Panc1 (cell line): ENCODE measurements around the gene ZFYVE21.

Source experiments
- TF ChIP-seq, protein P1 (sequence below): fragments of 450-650 bp; IDR thresholded peaks from 2 replicates; pipeline ENCODE4 v1.5.1; 2017; ENCODE audit warnings: mild to moderate bottlenecking
- TF ChIP-seq, protein P2 (sequence below), 2 experiments: IDR thresholded peaks; 2 replicates each; pipeline ENCODE4 v1.6.1; 2011 to 2012; ENCODE audit warnings: low read depth in 2 of 2, control low read depth in 1 of 2, low read length in 1 of 2, mild to moderate bottlenecking in 1 of 2, moderate library complexity in 1 of 2; ENCODE audit not compliant: insufficient read depth in 1 of 2

DNA sequence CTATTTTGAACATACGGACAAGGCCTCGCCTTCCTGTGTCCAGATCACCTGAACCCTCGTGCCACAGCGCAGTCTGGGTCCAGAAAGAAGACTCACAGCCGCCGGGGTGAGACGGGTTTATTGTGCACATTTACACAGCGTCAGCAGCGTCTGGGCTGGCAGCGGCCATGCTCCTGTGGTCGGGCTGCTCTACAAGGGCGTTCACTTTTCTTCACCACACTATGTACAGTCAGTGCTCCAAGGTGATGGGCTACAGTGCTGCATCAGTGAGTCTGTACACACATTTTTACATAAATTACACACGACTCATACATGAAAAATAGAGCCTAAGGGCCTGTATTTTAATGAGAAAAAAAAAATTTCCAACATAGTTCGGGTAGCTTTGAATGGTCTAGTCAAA is 18.0 kb downstream of the ZFYVE21 start:
- TF ChIP-seq, protein P1, sequence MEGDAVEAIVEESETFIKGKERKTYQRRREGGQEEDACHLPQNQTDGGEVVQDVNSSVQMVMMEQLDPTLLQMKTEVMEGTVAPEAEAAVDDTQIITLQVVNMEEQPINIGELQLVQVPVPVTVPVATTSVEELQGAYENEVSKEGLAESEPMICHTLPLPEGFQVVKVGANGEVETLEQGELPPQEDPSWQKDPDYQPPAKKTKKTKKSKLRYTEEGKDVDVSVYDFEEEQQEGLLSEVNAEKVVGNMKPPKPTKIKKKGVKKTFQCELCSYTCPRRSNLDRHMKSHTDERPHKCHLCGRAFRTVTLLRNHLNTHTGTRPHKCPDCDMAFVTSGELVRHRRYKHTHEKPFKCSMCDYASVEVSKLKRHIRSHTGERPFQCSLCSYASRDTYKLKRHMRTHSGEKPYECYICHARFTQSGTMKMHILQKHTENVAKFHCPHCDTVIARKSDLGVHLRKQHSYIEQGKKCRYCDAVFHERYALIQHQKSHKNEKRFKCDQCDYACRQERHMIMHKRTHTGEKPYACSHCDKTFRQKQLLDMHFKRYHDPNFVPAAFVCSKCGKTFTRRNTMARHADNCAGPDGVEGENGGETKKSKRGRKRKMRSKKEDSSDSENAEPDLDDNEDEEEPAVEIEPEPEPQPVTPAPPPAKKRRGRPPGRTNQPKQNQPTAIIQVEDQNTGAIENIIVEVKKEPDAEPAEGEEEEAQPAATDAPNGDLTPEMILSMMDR = no peak
- TF ChIP-seq, protein P2, sequence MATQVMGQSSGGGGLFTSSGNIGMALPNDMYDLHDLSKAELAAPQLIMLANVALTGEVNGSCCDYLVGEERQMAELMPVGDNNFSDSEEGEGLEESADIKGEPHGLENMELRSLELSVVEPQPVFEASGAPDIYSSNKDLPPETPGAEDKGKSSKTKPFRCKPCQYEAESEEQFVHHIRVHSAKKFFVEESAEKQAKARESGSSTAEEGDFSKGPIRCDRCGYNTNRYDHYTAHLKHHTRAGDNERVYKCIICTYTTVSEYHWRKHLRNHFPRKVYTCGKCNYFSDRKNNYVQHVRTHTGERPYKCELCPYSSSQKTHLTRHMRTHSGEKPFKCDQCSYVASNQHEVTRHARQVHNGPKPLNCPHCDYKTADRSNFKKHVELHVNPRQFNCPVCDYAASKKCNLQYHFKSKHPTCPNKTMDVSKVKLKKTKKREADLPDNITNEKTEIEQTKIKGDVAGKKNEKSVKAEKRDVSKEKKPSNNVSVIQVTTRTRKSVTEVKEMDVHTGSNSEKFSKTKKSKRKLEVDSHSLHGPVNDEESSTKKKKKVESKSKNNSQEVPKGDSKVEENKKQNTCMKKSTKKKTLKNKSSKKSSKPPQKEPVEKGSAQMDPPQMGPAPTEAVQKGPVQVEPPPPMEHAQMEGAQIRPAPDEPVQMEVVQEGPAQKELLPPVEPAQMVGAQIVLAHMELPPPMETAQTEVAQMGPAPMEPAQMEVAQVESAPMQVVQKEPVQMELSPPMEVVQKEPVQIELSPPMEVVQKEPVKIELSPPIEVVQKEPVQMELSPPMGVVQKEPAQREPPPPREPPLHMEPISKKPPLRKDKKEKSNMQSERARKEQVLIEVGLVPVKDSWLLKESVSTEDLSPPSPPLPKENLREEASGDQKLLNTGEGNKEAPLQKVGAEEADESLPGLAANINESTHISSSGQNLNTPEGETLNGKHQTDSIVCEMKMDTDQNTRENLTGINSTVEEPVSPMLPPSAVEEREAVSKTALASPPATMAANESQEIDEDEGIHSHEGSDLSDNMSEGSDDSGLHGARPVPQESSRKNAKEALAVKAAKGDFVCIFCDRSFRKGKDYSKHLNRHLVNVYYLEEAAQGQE (IDR thresholded peaks at IDR 0.05; ENCODE audit: insufficient read depth in 1 of 2, low read depth in 2 of 2, low read length in 1 of 2) = no peak
